HG02678 (cell line): Measurements from ENCODE around the gene PROM2.

Experiments used
- ATAC-seq: cut with Tn5 transposase; IDR thresholded peaks from one replicate; pipeline ENCODE4 v1.9.1; 2021; ENCODE audit warnings: mild to moderate bottlenecking, moderate library complexity; ENCODE audit not compliant: unreplicated experiment

The PROM2 gene

GRCh38 chr2:95336406-95336805 is 62.2 kb downstream of the PROM2 start:
- no peak for ATAC-seq

GRCh38 chr2:95337829-95338228 is 63.6 kb downstream of the PROM2 start:
- no peak for ATAC-seq
